Activated naive CD4-positive, alpha-beta T cell (primary cell): ENCODE measurements around the gene WWOX.

ENCODE experiments used
- DNase-seq, 4 experiments: peaks; one replicate each; lab custom pipeline; 2025; lab: John Stamatoyannopoulos, UW

Gene WWOX

GRCh38 chr16:78146807-78147206, 47.4 kb downstream of the WWOX start:
- no peak for DNase-seq

DNA sequence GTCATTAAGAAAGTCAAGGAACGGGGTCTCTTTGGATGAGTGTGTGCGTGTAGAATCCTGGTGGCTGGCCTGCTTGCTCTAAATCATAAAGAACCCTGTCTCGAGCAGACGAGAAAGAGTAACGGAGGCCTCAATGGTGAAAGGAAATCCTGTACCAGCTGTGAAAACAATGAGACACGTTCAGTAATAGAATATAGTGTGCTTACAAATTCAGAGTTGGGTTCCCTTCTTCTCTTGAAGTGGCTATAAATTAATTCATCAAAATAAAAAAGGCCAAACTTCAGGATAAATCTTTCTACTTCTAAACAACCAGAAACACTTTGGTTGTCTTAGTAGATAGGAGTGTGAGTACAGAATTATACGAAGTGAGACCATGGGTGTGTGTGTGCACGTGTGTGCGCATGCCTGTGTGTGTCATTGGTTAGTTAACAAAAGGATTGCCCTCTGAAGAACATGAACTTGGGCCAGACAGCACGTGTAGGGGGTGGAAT, 48.5 kb downstream of the WWOX start:
- DNase-seq: no peak

DNA sequence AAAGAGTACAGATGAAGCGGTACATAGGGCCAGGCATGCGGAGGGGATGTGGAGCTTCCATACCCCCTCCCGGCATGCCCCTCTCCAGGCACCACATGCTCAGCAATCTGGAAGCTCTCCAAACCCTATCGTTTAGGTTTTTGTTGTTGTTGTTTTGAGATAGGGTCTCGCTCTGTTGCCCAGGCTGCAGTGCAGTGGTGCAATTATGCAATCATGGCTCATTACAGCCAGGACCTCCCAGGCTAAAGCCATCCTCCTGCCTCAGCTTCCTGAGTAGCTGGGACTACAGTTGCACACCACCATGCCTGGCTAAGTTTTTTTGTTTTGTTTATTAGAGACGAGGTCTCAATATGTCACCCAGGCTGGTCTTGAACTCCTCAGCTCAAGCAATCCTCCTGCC, 50.8 kb downstream of the WWOX start:
- no peak for DNase-seq

DNA sequence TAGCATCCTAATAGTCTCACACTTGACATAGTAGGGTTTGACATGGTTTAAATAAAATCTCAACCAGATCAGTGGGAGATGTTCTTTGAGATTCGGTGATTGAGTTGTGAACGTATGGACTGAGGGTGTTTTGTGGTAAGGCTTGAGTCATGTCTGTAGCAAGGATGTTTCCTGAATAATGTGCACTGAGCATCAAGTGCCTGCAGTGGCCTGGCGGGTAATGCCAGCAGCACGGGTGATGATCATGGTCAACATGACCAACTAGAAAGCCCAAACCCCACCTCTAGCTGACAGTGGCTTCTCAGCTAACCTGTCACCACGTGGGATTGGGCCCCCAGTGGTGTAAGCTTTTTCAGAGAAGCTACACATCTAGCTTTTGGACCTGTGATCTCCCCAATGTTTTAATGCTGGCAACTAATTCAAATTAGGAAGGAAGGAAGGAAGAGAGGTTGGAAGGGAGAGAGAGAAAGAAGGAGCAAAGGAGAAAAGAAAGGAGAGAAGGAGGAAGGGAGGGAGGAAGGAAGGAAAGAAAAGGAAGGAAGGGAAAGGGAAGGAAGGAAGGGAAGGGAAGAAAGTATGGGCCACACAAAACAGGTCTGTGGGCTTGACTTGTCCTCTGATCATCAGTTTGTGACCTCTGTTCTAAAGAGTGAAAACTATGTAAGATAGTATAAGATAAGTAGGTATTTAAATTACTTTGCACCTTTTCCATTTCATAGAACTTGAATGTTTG, 55.4 kb downstream of the WWOX start:
- no peak for DNase-seq

GRCh38 chr16:78155791-78156345, 56.4 kb downstream of the WWOX start:
- DNase-seq: no peak

DNA sequence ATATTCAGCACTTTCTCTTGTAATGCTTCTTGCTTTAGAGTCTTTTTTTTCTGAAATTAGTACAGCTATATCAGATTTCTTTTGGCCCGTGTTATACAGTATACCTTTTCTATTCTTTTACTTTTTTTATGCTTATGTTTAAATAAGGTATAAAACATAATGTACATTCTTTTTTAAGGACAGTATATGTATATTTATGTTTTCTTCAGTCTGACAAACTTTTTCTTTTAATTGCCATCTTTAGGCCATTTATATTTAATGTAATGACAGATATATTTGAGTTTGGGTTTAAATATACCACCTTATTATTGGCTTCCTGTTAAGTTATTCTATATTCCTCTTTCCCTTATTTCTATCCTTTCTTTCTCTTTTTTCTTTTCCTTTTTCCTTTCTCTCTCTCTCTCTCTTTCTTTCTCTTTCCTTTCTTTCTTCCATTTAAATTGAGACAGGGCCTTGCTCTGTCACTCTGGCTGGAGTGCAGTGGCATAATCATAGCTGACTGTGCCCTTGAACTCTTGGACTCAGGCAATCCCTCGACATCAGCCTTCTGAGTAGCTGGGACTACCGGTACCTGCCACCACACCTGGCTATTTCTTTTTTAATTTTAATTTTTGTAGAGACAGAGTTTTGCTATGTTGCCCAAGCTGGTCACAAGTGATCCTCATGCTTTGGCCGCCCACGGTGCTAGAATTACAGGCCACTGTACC, 61.7 kb downstream of the WWOX start:
- no peak for DNase-seq

DNA sequence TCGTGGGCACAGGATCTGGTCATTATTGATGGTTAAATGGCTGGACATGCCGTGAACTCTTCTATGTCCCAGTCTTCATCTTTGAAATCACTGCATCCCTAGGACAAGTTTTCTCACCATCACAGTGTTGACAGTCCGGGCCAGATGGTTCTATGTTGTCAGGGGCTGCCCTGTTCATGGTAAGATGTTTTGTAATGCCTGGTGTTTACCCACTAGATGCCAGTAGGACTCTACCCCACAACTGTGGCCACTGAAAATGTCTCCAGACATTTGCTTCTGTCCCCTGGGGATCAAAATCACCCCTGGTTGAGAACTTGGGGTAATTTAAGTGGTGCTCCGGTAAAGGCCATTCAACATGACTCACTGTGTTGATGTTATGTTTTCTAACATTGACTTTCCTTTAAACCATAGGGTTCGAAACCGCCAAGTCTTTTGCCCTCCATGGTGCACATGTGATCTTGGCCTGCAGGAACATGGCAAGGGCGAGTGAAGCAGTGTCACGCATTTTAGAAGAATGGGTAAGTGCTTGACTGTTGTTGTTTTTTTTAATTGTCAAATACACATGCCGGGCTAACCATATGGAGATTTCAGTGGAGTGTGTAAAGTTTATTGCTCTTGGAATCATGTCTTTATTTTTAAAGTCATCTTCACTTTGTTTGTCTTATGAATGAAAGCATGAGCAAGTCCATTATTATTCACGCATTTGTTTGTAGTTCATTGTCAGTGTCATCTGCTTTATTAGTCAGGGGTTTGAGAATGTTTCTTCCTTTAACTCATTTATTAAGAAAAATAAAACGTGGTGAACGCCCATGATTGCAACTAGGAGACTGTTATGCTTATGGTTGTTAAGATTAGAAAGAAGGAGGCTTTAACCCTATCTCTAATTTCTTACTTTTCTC, 64.6 kb downstream of the WWOX start:
- DNase-seq: no peak

GRCh38 chr16:78170494-78170933, 71.1 kb downstream of the WWOX start:
- DNase-seq: no peak

DNA sequence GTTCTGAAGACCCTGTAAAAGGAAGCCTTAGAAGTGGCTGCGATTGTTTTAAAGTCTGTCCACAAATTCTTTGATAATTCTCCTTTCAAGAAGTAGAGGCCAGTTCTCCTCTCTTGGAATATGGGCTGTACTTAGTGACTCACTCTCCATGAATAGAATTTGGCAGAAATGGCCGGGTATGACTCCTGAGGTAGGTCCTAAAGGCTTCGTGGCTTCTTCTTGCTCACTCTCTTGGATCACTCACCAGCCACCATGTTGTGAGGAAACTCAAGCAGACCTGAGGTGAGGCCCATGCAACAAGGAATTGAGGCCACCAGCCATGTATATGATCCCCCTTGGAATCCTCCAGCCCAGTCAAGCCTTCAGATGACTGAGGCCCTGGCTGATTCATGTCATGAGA, 75.8 kb downstream of the WWOX start:
- no peak for DNase-seq

DNA sequence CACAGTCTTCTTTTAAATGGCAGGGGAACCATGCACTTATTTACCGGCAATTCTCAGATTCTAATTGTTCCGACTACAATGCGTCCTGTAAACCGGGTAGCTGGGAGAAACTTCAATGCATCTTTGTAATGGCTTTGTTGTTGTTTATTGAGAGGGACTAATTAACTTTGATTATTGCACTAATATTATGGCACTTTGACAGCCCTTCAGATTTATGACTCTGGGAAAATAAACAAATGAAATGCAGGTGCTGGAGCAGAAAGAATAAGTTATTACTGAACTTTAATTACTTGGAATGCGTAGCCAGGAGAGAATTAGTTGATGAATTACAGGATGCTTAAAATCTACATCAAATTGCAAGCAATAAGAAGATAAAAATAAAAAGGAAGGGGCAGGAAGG, 77.0 kb downstream of the WWOX start:
- no peak for DNase-seq

- DNase-seq: no peak
Measured at GRCh38 chr16:78177218-78177617, 77.8 kb downstream of the WWOX start.

GRCh38 chr16:78177987-78178386, 78.5 kb downstream of the WWOX start:
- DNase-seq: no peak

- no peak for DNase-seq
Measured at GRCh38 chr16:78179666-78180065, 80.2 kb downstream of the WWOX start.

- no peak for DNase-seq
Measured at GRCh38 chr16:78180349-78180748, 80.9 kb downstream of the WWOX start.

GRCh38 chr16:78183437-78184237, 84.2 kb downstream of the WWOX start:
- DNase-seq: no peak

- DNase-seq: no peak
Measured at GRCh38 chr16:78184238-78185183, 85.1 kb downstream of the WWOX start.

- no peak for DNase-seq
Measured at GRCh38 chr16:78189121-78189520, 89.7 kb downstream of the WWOX start.

GRCh38 chr16:78192734-78193488, 93.5 kb downstream of the WWOX start:
- no peak for DNase-seq

GRCh38 chr16:78194948-78195347, 95.5 kb downstream of the WWOX start:
- DNase-seq: no peak
